CD14-positive monocyte (primary cell): ENCODE measurements around the gene SEMA4A. TPM values are rescaled to one million over a fixed set of nuclear protein-coding genes. Genes with fewer than 3 reads are reported as not detected.

Experiments used
- DNase-seq, 3 donors: peaks; one replicate each; pipeline ENCODE4 v3.0.0-alpha.2; 2011 to 2022
- H2AFZ ChIP-seq: 2 replicates; pipeline ENCODE4 v1.6.0; 2012; ENCODE audit warnings: mild to moderate bottlenecking, low read depth, low read length, inconsistent platforms; ENCODE audit not compliant: insufficient read depth, poor library complexity, severe bottlenecking
- H3K27ac ChIP-seq, 2 donors: 1 replicate in 1 of 2; 2 replicates in 1 of 2; pipeline ENCODE4 v1.5.1; 2012 to 2013; ENCODE audit warnings: low read length in 2 of 2, control low read depth in 1 of 2, inconsistent platforms in 1 of 2, low read depth in 1 of 2, mild to moderate bottlenecking in 1 of 2
- H3K27me3 ChIP-seq, 2 donors: one replicate each; pipeline versions ENCODE4 v1.6.0 to v1.6.1; 2011 to 2013; ENCODE audit warnings: low read length in 2 of 2; ENCODE audit not compliant: control insufficient read depth in 2 of 2, insufficient read depth in 2 of 2
- H3K36me3 ChIP-seq, 2 donors: replicated peaks in 1 of 2; 1 replicate in 1 of 2; 2 replicates in 1 of 2; pipeline versions ENCODE4 v1.5.1 to v1.6.1; 2012 to 2013; ENCODE audit warnings: low read length in 2 of 2, control low read depth in 1 of 2, inconsistent platforms in 1 of 2, mild to moderate bottlenecking in 1 of 2; ENCODE audit not compliant: insufficient read depth in 2 of 2, control insufficient read depth in 1 of 2
- H3K4me1 ChIP-seq, 2 donors: 1 replicate in 1 of 2; 2 replicates in 1 of 2; pipeline versions ENCODE4 v1.5.1 to v1.6.1; 2012 to 2013; ENCODE audit warnings: low read length in 2 of 2, control low read depth in 1 of 2, inconsistent platforms in 1 of 2, mild to moderate bottlenecking in 1 of 2, moderate library complexity in 1 of 2; ENCODE audit not compliant: insufficient read depth in 2 of 2, control insufficient read depth in 1 of 2
- H3K4me2 ChIP-seq: replicated peaks from 2 replicates; pipeline ENCODE3; 2012; ENCODE audit warnings: low read length, moderate library complexity, mild to moderate bottlenecking; ENCODE audit not compliant: poor library complexity, severe bottlenecking; ENCODE audit errors: extremely low read depth
- H3K4me3 ChIP-seq, 3 experiments: fragments of 200-600 bp in 1 of 3; sonication (generic) in 1 of 3; replicated peaks in 1 of 3; 1 replicate in 2 of 3; 2 replicates in 1 of 3; pipeline ENCODE4 v1.5.1; 2011 to 2013; ENCODE audit warnings: low read length in 3 of 3, mild to moderate bottlenecking in 3 of 3, control low read depth in 2 of 3, low read depth in 2 of 3, inconsistent platforms in 1 of 3, moderate library complexity in 1 of 3
- H3K79me2 ChIP-seq: 2 replicates; pipeline ENCODE4 v1.6.0; 2012; ENCODE audit warnings: mild to moderate bottlenecking, control low read depth, inconsistent platforms, low read length, moderate library complexity; ENCODE audit not compliant: insufficient read depth
- H3K9ac ChIP-seq: 2 replicates; pipeline ENCODE4 v1.6.0; 2017; ENCODE audit warnings: low read length, mild to moderate bottlenecking; ENCODE audit not compliant: insufficient read depth, poor library complexity, severe bottlenecking
- H3K9me3 ChIP-seq, 2 donors: replicated peaks in 1 of 2; 1 replicate in 1 of 2; 2 replicates in 1 of 2; pipeline versions ENCODE4 v1.5.1 to v1.6.1; 2012 to 2013; ENCODE audit warnings: low read length in 2 of 2, control low read depth in 1 of 2; ENCODE audit not compliant: control insufficient read depth in 1 of 2, insufficient read depth in 1 of 2
- H4K20me1 ChIP-seq: 2 replicates; pipeline ENCODE4 v1.6.0; 2012; ENCODE audit warnings: mild to moderate bottlenecking, low read length, control low read depth, moderate library complexity; ENCODE audit not compliant: insufficient read depth
- H3K27ac Mint-ChIP-seq, 7 donors: one replicate each; pipeline ENCODE4 v1.8.0; 2020; ENCODE audit warnings: mild to moderate bottlenecking in 7 of 7, mixed read lengths in 7 of 7, moderate library complexity in 6 of 7, inconsistent platforms in 2 of 7
- H3K27me3 Mint-ChIP-seq, 3 donors: one replicate each; pipeline ENCODE4 v1.8.0; 2021 to 2022; ENCODE audit warnings: low read depth in 3 of 3, mild to moderate bottlenecking in 3 of 3, mixed read lengths in 3 of 3, moderate library complexity in 3 of 3, inconsistent platforms in 1 of 3
- H3K36me3 Mint-ChIP-seq, 2 donors: one replicate each; pipeline ENCODE4 v1.8.0; 2020; ENCODE audit warnings: mixed read lengths in 2 of 2, inconsistent platforms in 1 of 2, mild to moderate bottlenecking in 1 of 2
- H3K4me1 Mint-ChIP-seq: one replicate; pipeline ENCODE4 v1.8.0; 2020; ENCODE audit warnings: mild to moderate bottlenecking, mixed read lengths
- H3K4me3 Mint-ChIP-seq, 2 donors: one replicate each; pipeline ENCODE4 v1.8.0; 2020; ENCODE audit warnings: mild to moderate bottlenecking in 2 of 2, mixed read lengths in 2 of 2, moderate library complexity in 1 of 2
- H3K9me3 Mint-ChIP-seq, 7 donors: one replicate each; pipeline ENCODE4 v1.8.0; 2020 to 2022; ENCODE audit warnings: mixed read lengths in 7 of 7, mild to moderate bottlenecking in 6 of 7, moderate library complexity in 6 of 7, inconsistent platforms in 2 of 7
- WGBS: methylation state at CpG from one replicate; pipeline ENCODE4 v1.1.5; 2013; ENCODE audit warnings: missing lambda C conversion rate; ENCODE audit not compliant: insufficient coverage; 5-methylcytosine and 5-hydroxymethylcytosine counted together
- intact Hi-C, 2 donors: fragments of 100-400 bp; cut with micrococcal nuclease; formaldehyde crosslinking; loops; one replicate each; pipeline versions ENCODE4 v1.15.0 to v1.15.1; 2023
- polyA plus RNA-seq, 3 donors: library from polyadenylated mRNA; depleted of rRNA in 1 of 3; unstranded in 2 of 3; stranded (reverse) in 1 of 3; fragments of 300-500 nt in 2 of 3; fragments of >200 nt in 1 of 3; fragmentation: Illumina TruSeq in 2 of 3; gene quantifications; 1 replicate in 2 of 3; 2 replicates in 1 of 3; pipeline ENCODE4 v1.2.3, GENCODE V29; 2012 to 2021
- TF ChIP-seq, protein P1 (sequence below): fragments of 200-600 bp; IDR thresholded peaks from one replicate; pipeline ENCODE4 v1.8.0; 2022; ENCODE audit warnings: antibody characterized with exemption, mild to moderate bottlenecking

Gene SEMA4A
- polyA plus RNA-seq, 3 donors = 72.3 to 121 (median 116) TPM

DNA sequence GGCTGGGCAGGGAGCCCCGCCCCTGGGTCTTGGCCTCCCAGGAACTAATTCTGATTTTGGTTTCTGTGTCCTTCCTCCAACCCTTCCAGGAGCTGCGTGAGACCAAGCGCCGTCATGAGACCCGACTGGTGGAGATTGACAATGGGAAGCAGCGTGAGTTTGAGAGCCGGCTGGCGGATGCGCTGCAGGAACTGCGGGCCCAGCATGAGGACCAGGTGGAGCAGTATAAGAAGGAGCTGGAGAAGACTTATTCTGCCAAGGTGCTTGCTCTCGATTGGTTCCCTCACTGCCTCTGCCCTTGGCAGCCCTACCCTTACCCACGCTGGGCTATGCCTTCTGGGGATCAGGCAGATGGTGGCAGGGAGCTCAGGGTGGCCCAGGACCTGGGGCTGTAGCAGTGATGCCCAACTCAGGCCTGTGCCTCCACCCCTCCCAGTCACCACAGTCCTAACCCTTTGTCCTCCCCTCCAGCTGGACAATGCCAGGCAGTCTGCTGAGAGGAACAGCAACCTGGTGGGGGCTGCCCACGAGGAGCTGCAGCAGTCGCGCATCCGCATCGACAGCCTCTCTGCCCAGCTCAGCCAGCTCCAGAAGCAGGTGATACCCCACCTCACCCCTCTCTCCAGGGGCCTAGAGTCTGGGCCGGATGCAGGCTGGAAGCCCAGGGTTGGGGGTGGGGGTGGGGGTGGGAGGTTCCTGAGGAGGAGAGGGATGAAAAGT is 18.5 kb upstream of the SEMA4A start:
- peaks cover 12 to 93% of the 10 kb centered on the region in 2 donors for H3K27me3 ChIP-seq
- intact Hi-C loops = no loop called here

More for the DNA sequence above, 18.5 kb upstream of the SEMA4A start:
- H3K9me3 Mint-ChIP-seq = peaks cover 0 to 2% (median 0%) of the 10 kb centered on the region in 7 donors
- peaks cover 4% of the 10 kb centered on the region for H3K4me1 Mint-ChIP-seq
- H3K27ac Mint-ChIP-seq = peak overlapping the region in 1 of 7 donors; percentile 69
- Histone ChIP-seq H3K4me2 (no peak overlapping the region), H3K4me1 (peaks cover 2 to 4% of the 10 kb centered on the region in 2 donors), H3K9ac (no peak overlapping the region), H4K20me1 (peaks cover 5% of the 10 kb centered on the region), H3K27ac (no peak overlapping the region), H3K9me3 (peaks cover 0 to under 1% of the 10 kb centered on the region in 2 donors), H3K36me3 (no peaks in the 10 kb centered on the region), H3K4me3 (no peak overlapping the region), H2AFZ (no peak overlapping the region), H3K79me2 (no peaks in the 10 kb centered on the region)
- DNase-seq = no peak
- peaks cover 9% of the 10 kb centered on the region in 2 donors for H3K36me3 Mint-ChIP-seq
- TF ChIP-seq, protein P1, sequence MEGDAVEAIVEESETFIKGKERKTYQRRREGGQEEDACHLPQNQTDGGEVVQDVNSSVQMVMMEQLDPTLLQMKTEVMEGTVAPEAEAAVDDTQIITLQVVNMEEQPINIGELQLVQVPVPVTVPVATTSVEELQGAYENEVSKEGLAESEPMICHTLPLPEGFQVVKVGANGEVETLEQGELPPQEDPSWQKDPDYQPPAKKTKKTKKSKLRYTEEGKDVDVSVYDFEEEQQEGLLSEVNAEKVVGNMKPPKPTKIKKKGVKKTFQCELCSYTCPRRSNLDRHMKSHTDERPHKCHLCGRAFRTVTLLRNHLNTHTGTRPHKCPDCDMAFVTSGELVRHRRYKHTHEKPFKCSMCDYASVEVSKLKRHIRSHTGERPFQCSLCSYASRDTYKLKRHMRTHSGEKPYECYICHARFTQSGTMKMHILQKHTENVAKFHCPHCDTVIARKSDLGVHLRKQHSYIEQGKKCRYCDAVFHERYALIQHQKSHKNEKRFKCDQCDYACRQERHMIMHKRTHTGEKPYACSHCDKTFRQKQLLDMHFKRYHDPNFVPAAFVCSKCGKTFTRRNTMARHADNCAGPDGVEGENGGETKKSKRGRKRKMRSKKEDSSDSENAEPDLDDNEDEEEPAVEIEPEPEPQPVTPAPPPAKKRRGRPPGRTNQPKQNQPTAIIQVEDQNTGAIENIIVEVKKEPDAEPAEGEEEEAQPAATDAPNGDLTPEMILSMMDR = no peak
- H3K27me3 Mint-ChIP-seq = peaks cover 82 to 94% (median 86%) of the 10 kb centered on the region in 3 donors
- peak overlapping the region in 1 of 2 donors; percentile 71 for H3K4me3 Mint-ChIP-seq
- WGBS = 79% methylated on average over 7 of the region's 18 CpGs
